GM12891 (cell line): ENCODE data around the gene SERTM2.

Source experiments
- POLR2A ChIP-seq: IDR thresholded peaks from 2 replicates; pipeline ENCODE4 v1.6.1; 2011; ENCODE audit warnings: low read depth, low read length, control low read depth
- POLR2AphosphoS5 ChIP-seq: IDR thresholded peaks from 2 replicates; pipeline ENCODE4 v1.6.1; 2011; ENCODE audit warnings: low read depth, low read length, control low read depth
- TAF1 ChIP-seq: IDR thresholded peaks from 2 replicates; pipeline ENCODE4 v1.6.1; 2011; ENCODE audit warnings: low read depth, low read length, control low read depth

GRCh38 chrX:111505783-111506182 is 5.7 kb upstream of the SERTM2 start:
- no peak for TF ChIP-seq POLR2A
- TF ChIP-seq POLR2AphosphoS5 = no peak
- no peak for TF ChIP-seq TAF1
